Activated naive CD4-positive, alpha-beta T cell treated with Interleukin-2 at 50 U/mL for 16 hours (primary cell): ENCODE measurements around the gene HEXIM2.
"Not testable (repeated sequence)": the region's sequence is repeated elsewhere in the genome, so short reads cannot be mapped to it uniquely, and the experiment has no call there.

Experiments
- DNase-seq: peaks from one replicate; pipeline ENCODE4 v3.0.0-alpha.2; 2020

Gene HEXIM2

GRCh38 chr17:45171338-45172231, 9.9 kb downstream of the HEXIM2 start:
- no peak for DNase-seq

- DNase-seq = no peak
These were observed 10.5 kb downstream of the HEXIM2 start for GRCh38 chr17:45172232-45172540.

- peak; percentile 47 for DNase-seq
These were observed 11.0 kb downstream of the HEXIM2 start for GRCh38 chr17:45172541-45173286.

- no peak for DNase-seq
These were observed 14.1 kb downstream of the HEXIM2 start for GRCh38 chr17:45175759-45176115.

GRCh38 chr17:45177563-45177962, 15.9 kb downstream of the HEXIM2 start:
- no peak for DNase-seq

GRCh38 chr17:45184144-45184543, 22.5 kb downstream of the HEXIM2 start:
- DNase-seq = no peak

- no peak for DNase-seq
These were observed 25.2 kb downstream of the HEXIM2 start for GRCh38 chr17:45186801-45187354.

GRCh38 chr17:45189009-45189408, 27.3 kb downstream of the HEXIM2 start:
- no peak for DNase-seq

- DNase-seq = no peak
These were observed 29.0 kb downstream of the HEXIM2 start for GRCh38 chr17:45190503-45191255.

- no peak for DNase-seq
These were observed 33.7 kb downstream of the HEXIM2 start for GRCh38 chr17:45195424-45195823.

- DNase-seq = no peak
These were observed 35.4 kb downstream of the HEXIM2 start for GRCh38 chr17:45197108-45197507.

GRCh38 chr17:45197555-45198334, 36.1 kb downstream of the HEXIM2 start:
- peak; percentile 89 for DNase-seq

GRCh38 chr17:45200701-45201100, 39.0 kb downstream of the HEXIM2 start:
- no peak for DNase-seq

GRCh38 chr17:45201457-45201856, 39.8 kb downstream of the HEXIM2 start:
- no peak for DNase-seq

GRCh38 chr17:45201880-45202279, 40.2 kb downstream of the HEXIM2 start:
- not testable (repeated sequence) for DNase-seq

- peak; percentile 88 for DNase-seq
These were observed 57.4 kb downstream of the HEXIM2 start for GRCh38 chr17:45218895-45219661.
